Stomach (tissue), 19 donors: Measurements from ENCODE around the gene PNPLA6. TPM values are rescaled to one million over a fixed set of nuclear protein-coding genes. Genes with fewer than 3 reads are reported as not detected.

ENCODE experiments used
- DNase-seq, 2 donors: peaks; one replicate each; pipeline versions ENCODE4 v3.0.0 to v3.0.0-alpha.2; 2013 to 2019
- H3K27ac ChIP-seq, 5 donors: fragments of 200-600 bp in 4 of 5; sonication (generic) in 4 of 5; one replicate each; pipeline ENCODE4 v1.5.1; 2013 to 2019; ENCODE audit warnings: mild to moderate bottlenecking in 1 of 5, moderate library complexity in 1 of 5
- H3K27me3 ChIP-seq, 3 donors: fragments of 200-600 bp; sonication (generic); one replicate each; pipeline ENCODE4 v1.5.1; 2017 to 2019; ENCODE audit warnings: mixed run types in 1 of 3
- H3K36me3 ChIP-seq, 4 donors: fragments of 200-600 bp; sonication (generic); 1 replicate in 3 of 4; 2 replicates in 1 of 4; pipeline ENCODE4 v1.5.1; 2016 to 2019
- H3K4me1 ChIP-seq, 4 donors: fragments of 200-600 bp; sonication (generic); one replicate each; pipeline ENCODE4 v1.5.1; 2016 to 2019
- H3K4me3 ChIP-seq, 4 donors: fragments of 200-600 bp; sonication (generic) in 3 of 4; one replicate each; pipeline ENCODE4 v1.5.1; 2016 to 2019; ENCODE audit warnings: mild to moderate bottlenecking in 1 of 4
- H3K9me3 ChIP-seq, 4 donors: fragments of 200-600 bp; sonication (generic); one replicate each; pipeline ENCODE4 v1.5.1; 2016 to 2019
- CTCF ChIP-seq, 7 experiments: fragments of 450-650 bp in 4 of 7; fragments of 200-600 bp in 3 of 7; sonication (generic) in 3 of 7; IDR thresholded peaks; one replicate each; pipeline ENCODE4 v1.5.1; 2016 to 2019; ENCODE audit warnings: antibody characterized with exemption in 7 of 7, control low read depth in 2 of 7, mild to moderate bottlenecking in 1 of 7
- EP300 ChIP-seq: sonication (generic); formaldehyde crosslinking; IDR thresholded peaks from one replicate; pipeline ENCODE4 v1.6.1; 2017; ENCODE audit warnings: antibody characterized with exemption
- POLR2A ChIP-seq, 4 donors: fragments of 450-650 bp; IDR thresholded peaks; one replicate each; pipeline ENCODE4 v1.6.1; 2016; ENCODE audit warnings: antibody characterized with exemption in 4 of 4, control low read depth in 2 of 4, mild to moderate bottlenecking in 1 of 4, moderate library complexity in 1 of 4
- POLR2AphosphoS5 ChIP-seq, 3 donors: sonication (generic); formaldehyde crosslinking; IDR thresholded peaks; one replicate each; pipeline ENCODE4 v1.6.1; 2016; ENCODE audit warnings: antibody characterized with exemption in 3 of 3
- WGBS, 5 donors: extraction: QIAGEN DNeasy Blood & Tissue Kit in 3 of 5; methylation state at CpG; one replicate each; pipeline versions ENCODE4 v1.1.5 to v1.1.7; 2013 to 2018; 5-methylcytosine and 5-hydroxymethylcytosine counted together
- intact Hi-C: fragments of 100-400 bp; cut with DNase I; formaldehyde crosslinking; loops from one replicate; pipeline ENCODE4 v1.15.1; 2023; ENCODE audit warnings: low total_unique reads
- long read RNA-seq, 10 donors: transcript quantifications; one replicate each; lab custom pipeline, GENCODE V29; 2026
- polyA plus RNA-seq, 3 donors: library from polyadenylated mRNA; stranded (reverse); fragments of 200-250 nt; gene quantifications; one replicate each; pipeline ENCODE4 v1.2.3, GENCODE V29; 2013
- total RNA-seq, 5 donors: library from RNA; depleted of rRNA; stranded (reverse); fragments of >200 nt; gene quantifications; one replicate each; pipeline versions ENCODE4 v1.1.0 to v1.2.3, GENCODE V29; 2014 to 2016
- donor health status: healthy with polysubstance abuse.
- donor health status: Bipolar disorder and iron deficiency.
- donor health status: healthy.

PNPLA6 gene
- total RNA-seq (100 to 1,000 TPM in 2 of 5 donors, 10 to 100 TPM in 3; 15.2 to 357 (median 70.1) TPM), polyA plus RNA-seq (10 to 100 TPM; 31.3 to 38.4 (median 38.0) TPM)
- long read RNA-seq, donor 1, partial matches to known transcripts: 0 of 1 reads
- long read RNA-seq, donor 1, other reads (novel, unspliced or antisense): 0 of 1 reads
- long read RNA-seq, donor 2, partial matches to known transcripts: 6 of 7 reads
- long read RNA-seq, donor 2, other reads (novel, unspliced or antisense): 0 of 7 reads
- long read RNA-seq, donor 3: 0 reads
- long read RNA-seq, donor 4: 0 reads
- long read RNA-seq, donor 5, partial matches to known transcripts: 0 of 1 reads
- long read RNA-seq, donor 5, other reads (novel, unspliced or antisense): 0 of 1 reads
- long read RNA-seq, donor 6, partial matches to known transcripts: 13 of 14 reads
- long read RNA-seq, donor 6, other reads (novel, unspliced or antisense): 0 of 14 reads
- long read RNA-seq, donor 7, partial matches to known transcripts: 0 of 1 reads
- long read RNA-seq, donor 7, other reads (novel, unspliced or antisense): 0 of 1 reads
- long read RNA-seq, donor 8: 0 reads
- long read RNA-seq, donor 9, partial matches to known transcripts: 0 of 1 reads
- long read RNA-seq, donor 9, other reads (novel, unspliced or antisense): 0 of 1 reads
- long read RNA-seq, donor 10, full-length matches to known transcripts: 2 of 2 reads
- long read RNA-seq, donor 10, partial matches to known transcripts: 0 of 2 reads
- long read RNA-seq, donor 10, other reads (novel, unspliced or antisense): 0 of 2 reads

DNA sequence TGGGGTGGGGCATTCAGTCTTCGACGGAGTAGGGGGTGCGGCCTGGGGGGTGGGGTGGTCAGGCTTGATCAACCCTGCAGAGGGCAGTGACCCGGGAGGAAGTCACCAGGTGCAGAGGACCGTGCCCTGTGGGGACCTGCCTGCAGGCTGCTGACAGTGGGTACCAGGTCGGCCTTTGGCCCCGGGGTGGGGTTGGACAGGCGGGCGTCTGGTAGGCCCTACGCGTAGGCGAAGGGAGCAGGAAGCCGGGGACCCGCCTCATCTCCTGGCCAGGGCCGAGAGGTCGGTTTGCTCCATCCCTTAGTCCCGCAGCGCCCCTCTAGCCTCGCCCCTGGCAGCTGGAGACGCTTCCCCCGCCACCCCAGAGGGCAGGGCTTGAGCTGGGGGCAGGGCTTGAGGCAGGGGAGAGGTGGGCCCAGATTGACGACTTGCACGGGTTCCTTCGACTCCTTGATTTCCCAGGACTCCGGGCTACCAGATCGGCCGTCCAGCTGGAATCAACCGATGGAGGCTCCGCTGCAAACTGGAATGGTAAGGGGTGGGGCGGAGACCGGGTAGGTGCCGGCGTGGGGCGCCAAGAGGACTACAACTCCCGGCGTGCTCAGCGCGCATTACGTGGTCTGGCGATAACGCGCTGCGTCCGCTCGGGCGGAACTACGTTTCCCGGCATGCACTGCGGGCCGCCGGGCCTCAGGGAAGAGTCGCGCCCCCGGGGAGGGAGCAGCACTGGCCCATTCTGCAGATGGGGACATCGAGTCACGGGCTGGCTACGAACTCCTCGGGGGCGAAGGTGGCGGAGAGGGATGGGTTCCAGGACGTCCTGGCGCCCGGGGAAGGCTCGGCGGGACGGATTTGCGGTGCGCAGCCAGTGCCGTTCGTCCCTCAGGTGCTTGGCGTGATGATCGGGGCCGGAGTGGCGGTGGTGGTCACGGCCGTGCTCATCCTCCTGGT, at the start of gene PNPLA6:
TSS of gene PNPLA6 (plus strand) at position 671 of the 951 bp plus-strand sequence. CDS start at position 743, 72 bp downstream.
- Histone ChIP-seq H3K4me1 (peaks cover 7 to 31% (median 25%) of the 10 kb centered on the region in 4 donors), H3K27me3 (no peaks in the 10 kb centered on the region), H3K36me3 (peaks cover 29 to 54% (median 46%) of the 10 kb centered on the region in 4 donors), H3K27ac (peak within 1 kb of the TSS; percentile 92 to 94 (median 92)), H3K4me3 (peak within 1 kb of the TSS; percentile 77 to 82 (median 80)), H3K9me3 (no peaks in the 10 kb centered on the region)
- TF ChIP-seq POLR2A (IDR thresholded peaks at IDR 0.05) (peak in 1 of 4 donors; percentile 39), CTCF (IDR thresholded peaks at IDR 0.05) (peak in 1 of 7 experiments; percentile 7), POLR2AphosphoS5 (IDR thresholded peaks at IDR 0.05) (peak; percentile 80 to 95 (median 91)), EP300 (no peak)
- peak; percentile 97 to 99 for DNase-seq
- intact Hi-C loops: no loop called here
- WGBS, 5 donors: 0 to 1% (median 0%) methylated on average over 23 to 76 of the region's 76 CpGs

DNA sequence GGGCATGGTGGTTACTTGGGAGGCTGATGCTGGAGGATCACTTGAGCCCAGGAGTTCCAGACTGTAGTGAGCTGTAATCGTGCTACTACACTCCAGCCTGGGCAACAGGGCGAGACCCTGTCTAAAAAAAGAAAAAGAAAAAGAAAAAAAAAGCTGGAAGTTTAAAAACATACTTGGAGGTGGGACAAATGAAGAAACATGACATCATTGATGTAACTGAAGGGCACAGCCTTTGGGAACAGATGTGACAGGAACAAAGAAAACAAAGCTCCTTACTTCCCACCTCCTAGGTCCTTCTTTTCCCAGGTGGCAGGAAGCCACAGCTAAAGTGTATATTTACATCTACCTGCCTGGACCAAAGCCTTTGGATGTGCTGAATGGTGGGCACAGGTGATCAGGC, 48.6 kb upstream of the PNPLA6 start:
- Histone ChIP-seq H3K4me1 (peaks cover 17 to 34% (median 30%) of the 10 kb centered on the region in 4 donors), H3K36me3 (peaks cover 0 to 19% (median 0%) of the 10 kb centered on the region in 4 donors), H3K27ac (no peak overlapping the region), H3K9me3 (no peaks in the 10 kb centered on the region), H3K4me3 (no peak overlapping the region), H3K27me3 (no peaks in the 10 kb centered on the region)
- no peak for DNase-seq
- intact Hi-C loops: no loop called here
- TF ChIP-seq POLR2A (IDR thresholded peaks at IDR 0.05) (no peak), CTCF (IDR thresholded peaks at IDR 0.05) (no peak), EP300 (no peak), POLR2AphosphoS5 (IDR thresholded peaks at IDR 0.05) (no peak)
- WGBS, 5 donors: 77 to 89% (median 82%) methylated on average over 2 of the region's 2 CpGs

GRCh38 chr19:7488736-7489353, 46.7 kb upstream of the PNPLA6 start, which contains the start of gene PEX11G:
TSS of gene PEX11G (minus strand) at chr19:7489035. CDS start at chr19:7489010, 25 bp downstream.
- peaks cover 0 to 19% (median 0%) of the 10 kb centered on the region in 4 donors for H3K36me3 ChIP-seq
- TF ChIP-seq POLR2AphosphoS5 (IDR thresholded peaks at IDR 0.05) (peak; percentile 73 to 93 (median 90)), POLR2A (IDR thresholded peaks at IDR 0.05) (no peak)
- H3K9me3 ChIP-seq: no peaks in the 10 kb centered on the region
- peak within 1 kb of the TSS; percentile 87 to 93 (median 90) for H3K27ac ChIP-seq
- peaks cover 14 to 25% (median 18%) of the 10 kb centered on the region in 4 donors for H3K4me1 ChIP-seq
- H3K4me3 ChIP-seq: peak within 1 kb of the TSS; percentile 45 to 67 (median 59)
- peak; percentile 96 to 98 for DNase-seq
- H3K27me3 ChIP-seq: no peaks in the 10 kb centered on the region
- WGBS, 5 donors: 0 to 1% (median 0%) methylated on average over 26 to 49 of the region's 49 CpGs
- intact Hi-C loops: no loop called here

DNA sequence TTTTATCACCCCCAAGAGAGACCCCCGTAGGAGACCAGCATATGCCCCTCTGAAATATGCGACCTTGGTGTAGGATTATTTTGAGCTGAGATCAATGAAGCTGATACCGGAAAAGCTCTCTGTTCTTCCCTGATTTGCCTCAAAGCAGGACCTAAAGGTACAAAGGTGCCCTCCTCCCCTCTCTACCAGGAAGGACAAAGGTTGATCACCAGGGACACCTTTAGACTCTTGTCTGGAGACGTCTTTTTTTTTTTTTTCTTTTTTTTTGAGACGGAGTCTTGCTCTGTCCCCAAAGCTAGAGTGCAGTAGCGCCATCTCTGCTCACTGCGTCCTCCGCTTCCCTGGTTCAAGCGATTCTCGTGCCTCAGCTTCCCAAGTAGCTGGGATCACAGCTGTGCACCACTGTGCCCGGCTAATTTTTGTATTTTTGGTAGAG, 45.9 kb upstream of the PNPLA6 start:
- TF ChIP-seq CTCF (IDR thresholded peaks at IDR 0.05): no peak
- no peak for TF ChIP-seq POLR2AphosphoS5 (IDR thresholded peaks at IDR 0.05)
- no peak for TF ChIP-seq EP300
- TF ChIP-seq POLR2A (IDR thresholded peaks at IDR 0.05): no peak
- peak in 1 of 2 donors; percentile 44 for DNase-seq
- 61 to 70% (median 66%) methylated on average over 11 of the region's 11 CpGs for WGBS, 5 donors
- H3K27me3 ChIP-seq: no peaks in the 10 kb centered on the region
- peaks cover 0 to 13% (median 0%) of the 10 kb centered on the region in 4 donors for H3K36me3 ChIP-seq
- peak overlapping the region in 3 of 4 donors; percentile 45 to 67 (median 56) for H3K4me3 ChIP-seq
- peaks cover 14 to 33% (median 18%) of the 10 kb centered on the region in 4 donors for H3K4me1 ChIP-seq
- no peaks in the 10 kb centered on the region for H3K9me3 ChIP-seq
- intact Hi-C loops: no loop called here
- peak overlapping the region in 4 of 5 donors; percentile 87 to 91 (median 89) for H3K27ac ChIP-seq
